Limb (tissue), 2 donors: ENCODE results near the gene COL25A1.
"Not testable (repeated sequence)": the region's sequence is repeated elsewhere in the genome, so short reads cannot be mapped to it uniquely, and the experiment has no call there.

Experiments
- DNase-seq, 2 donors: peaks; one replicate each; pipeline ENCODE4 v3.0.0-alpha.2; 2016; ENCODE audit errors: extremely low spot score in 2 of 2

Gene COL25A1

DNA sequence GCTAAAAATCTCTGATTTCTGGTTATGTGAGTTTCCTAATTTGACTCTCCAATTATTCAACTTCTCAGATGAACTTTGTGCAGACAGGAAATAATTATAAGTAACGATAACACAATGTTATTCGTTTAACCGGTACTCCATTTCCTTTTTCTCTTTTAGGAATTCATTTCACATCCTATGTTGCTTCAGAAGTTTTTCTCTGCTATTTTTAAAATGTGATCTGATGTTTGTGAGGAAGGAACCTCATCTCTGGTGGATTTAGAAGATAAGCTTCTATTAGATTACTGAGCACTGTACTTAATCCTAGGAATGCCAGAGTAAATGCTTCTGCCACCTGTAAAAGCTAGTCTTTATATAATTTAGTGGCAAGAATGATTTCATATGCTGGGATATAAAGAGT, 423.7 kb downstream of the COL25A1 start:
- no peak for DNase-seq

DNA sequence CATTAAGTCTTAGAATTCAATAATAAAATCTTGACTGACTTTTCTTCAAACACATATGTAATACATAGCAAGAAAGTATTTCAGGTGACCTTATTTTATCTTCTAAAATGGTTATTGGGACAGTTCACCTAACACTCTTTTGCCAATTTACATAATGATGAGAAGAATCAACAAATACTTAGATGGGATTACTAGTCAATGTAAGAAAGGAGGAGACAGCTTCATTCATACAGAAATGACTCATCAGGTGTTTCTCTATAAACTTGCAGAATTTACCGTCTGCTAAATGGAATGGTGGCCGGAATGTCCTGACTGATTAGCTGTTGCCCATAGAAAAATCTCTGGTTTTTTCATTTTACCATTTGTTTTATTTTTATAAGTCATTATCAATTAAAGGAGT, 424.6 kb downstream of the COL25A1 start:
- DNase-seq, result no peak

- no peak for DNase-seq
These were observed 427.7 kb downstream of the COL25A1 start for GRCh38 chr4:108874806-108875205.

DNA sequence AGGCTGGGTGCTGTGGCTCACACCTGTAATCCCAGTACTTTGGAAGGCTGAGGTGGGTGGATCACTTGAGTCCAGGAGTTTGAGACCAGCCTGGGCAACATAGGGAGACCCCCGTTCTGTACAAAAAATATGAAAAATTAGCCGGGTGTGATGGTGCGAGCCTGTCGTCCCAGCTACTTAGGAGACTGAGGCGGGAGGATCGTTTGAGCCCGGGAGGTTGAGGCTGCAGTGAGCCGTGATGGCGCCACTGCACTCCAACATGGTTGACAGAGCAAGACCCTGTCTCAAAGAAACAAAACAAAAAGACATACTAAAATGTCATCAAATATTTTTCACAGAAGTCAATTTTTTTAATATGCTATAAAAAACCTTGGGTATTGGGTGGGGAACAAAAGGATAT, 432.5 kb downstream of the COL25A1 start:
- DNase-seq, result not testable (repeated sequence)

GRCh38 chr4:108868606-108869227, 433.7 kb downstream of the COL25A1 start:
- DNase-seq, result no peak

DNA sequence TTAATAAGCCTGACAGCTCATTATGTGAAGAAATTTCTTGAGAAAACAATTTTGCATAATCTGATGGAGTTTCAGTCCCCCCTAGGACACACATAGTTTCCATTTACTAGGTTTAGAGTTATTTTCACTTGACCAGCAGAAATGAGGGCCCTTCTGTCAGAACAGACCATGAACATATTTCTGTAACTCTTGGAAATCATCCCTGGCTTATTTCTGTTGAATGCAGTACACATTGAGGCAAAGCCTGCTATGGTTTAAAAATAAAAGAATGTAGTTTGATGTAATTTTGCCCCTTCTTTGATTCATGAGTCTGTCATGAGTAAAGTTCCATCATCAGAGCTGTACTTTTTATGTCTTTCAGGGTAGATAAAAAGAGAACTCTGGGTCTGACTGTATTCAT, 435.0 kb downstream of the COL25A1 start:
- no peak for DNase-seq

DNA sequence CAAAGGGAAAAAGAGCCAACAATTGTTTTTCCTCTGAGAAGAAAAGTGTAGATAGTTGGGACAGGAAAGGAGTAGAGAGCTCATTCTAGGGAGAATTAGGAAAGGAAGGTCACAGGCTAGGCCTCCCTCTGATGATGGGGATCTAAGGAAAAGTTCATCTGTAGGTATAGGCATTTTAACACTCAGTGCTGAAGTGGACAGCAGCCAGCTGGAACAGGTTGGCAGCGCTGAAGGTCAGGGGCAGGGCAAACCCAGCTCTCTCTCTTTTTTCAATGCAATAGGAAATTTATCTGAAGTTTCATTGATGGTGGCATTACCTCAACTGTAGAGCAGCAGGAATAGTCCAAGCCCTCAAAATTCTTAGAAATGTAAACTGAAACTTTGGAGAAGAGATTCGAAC, 441.1 kb downstream of the COL25A1 start:
- DNase-seq, result peak in 1 of 2 donors; percentile 34

- no peak for DNase-seq
These were observed 447.7 kb downstream of the COL25A1 start for GRCh38 chr4:108854786-108855185.

- no peak for DNase-seq
These were observed 449.8 kb downstream of the COL25A1 start for GRCh38 chr4:108852691-108853090.

- DNase-seq, result no peak
These were observed 451.1 kb downstream of the COL25A1 start for GRCh38 chr4:108851366-108851765.

DNA sequence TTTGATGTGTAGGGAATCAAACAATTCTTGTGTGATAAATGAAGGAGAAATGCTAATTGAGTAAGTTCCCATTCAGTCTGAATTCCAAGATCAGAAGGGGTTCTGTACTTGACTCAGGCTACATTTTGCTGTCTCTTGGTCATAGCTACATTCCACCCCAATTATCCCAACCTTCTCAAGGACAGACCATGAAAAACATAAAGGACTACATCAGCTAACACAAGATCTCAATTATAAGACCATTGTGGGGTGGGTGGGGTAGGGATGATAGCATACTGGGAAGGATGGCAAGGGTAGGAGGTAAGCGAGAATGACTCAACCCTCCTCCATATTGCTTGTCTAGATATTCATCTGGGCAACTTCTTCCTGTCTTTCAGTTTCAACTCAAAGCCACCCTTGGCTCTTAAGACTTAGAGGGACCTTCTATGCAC, 452.2 kb downstream of the COL25A1 start:
- DNase-seq, result no peak

GRCh38 chr4:108849611-108850168, 452.8 kb downstream of the COL25A1 start:
- DNase-seq, result no peak

GRCh38 chr4:108846568-108846967, 455.9 kb downstream of the COL25A1 start:
- DNase-seq, result no peak

- DNase-seq, result no peak
These were observed 462.0 kb downstream of the COL25A1 start for GRCh38 chr4:108840426-108840975.

- DNase-seq, result no peak
These were observed 463.1 kb downstream of the COL25A1 start for GRCh38 chr4:108839333-108839732.

GRCh38 chr4:108838451-108838850, 464.0 kb downstream of the COL25A1 start:
- peak in 1 of 2 donors; percentile 32 for DNase-seq

DNA sequence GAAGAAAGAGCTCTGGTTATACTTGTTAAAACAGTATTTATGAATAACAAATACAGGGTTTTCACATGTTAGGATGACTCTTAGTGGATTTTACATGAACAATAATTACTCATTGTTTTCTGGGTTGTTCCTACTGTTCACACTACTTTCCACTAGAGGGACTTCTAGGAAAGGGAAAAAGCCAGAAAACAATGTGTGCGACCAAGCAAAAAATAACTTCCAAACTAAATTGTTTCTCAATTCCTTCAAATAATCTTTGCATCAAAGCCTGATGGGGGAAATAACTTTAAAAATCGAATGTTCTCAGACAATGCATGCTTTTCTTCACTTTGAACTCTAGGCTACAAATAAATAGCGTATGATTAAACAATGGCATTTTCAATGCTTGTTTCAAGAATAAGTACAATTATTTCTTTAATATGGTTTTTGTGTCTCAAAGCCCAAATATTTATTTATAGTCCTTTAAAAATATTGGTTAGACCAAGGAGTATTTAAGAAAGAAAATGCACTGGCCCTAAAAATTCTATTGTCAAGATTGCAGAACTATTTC, 467.5 kb downstream of the COL25A1 start:
- DNase-seq, result peak in 1 of 2 donors; percentile 76

- no peak for DNase-seq
These were observed 468.2 kb downstream of the COL25A1 start for GRCh38 chr4:108834166-108834834.

- no peak for DNase-seq
These were observed 469.4 kb downstream of the COL25A1 start for GRCh38 chr4:108833046-108833445.

DNA sequence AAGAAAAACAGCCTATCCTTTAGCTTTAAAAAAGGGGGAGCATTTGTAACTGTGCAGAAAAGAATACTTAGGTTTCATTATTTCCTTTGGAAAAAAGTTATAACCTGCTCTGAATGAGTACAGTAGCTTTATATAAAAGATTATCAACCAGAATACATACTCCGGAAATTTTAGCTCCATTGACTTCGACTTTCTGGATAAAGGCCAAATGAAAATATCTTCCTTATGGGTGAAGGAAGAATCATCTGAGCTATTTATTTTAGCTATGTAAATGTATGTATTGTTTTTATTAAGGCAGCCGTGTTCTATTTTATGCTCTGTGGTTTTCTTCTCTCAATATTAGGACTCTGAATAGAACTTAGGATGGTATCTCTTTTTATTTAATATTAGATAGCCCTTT, 470.6 kb downstream of the COL25A1 start:
- peak in 1 of 2 donors; percentile 21 for DNase-seq

DNA sequence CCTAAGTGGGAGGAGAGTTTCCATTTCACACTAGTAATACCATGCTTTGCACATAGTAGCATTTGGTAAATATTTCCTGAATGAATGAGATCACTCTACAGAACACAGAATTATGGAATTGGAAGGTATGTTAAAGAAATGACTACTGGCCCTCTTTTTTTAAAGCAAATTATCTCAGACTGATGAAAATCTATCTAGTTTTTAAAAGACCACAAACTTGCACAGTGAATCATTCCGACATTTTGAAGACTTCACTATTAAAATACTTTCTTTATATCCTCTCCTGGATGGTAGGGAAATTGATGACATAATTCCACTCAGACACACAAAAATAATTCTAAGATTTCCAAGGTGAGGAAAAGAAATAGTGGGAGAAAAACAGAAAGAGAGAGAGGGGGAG, 471.2 kb downstream of the COL25A1 start:
- DNase-seq, result no peak

- peak; percentile 74 for DNase-seq
These were observed 471.8 kb downstream of the COL25A1 start for GRCh38 chr4:108830509-108831244.
